RCC 7860 (cell line): ENCODE measurements around the gene GPR141.

Experiments used
- DNase-seq: peaks from one replicate; pipeline ENCODE4 v3.0.0-alpha.2; 2015; ENCODE audit warnings: low spot score
- FAIRE-seq: peaks from 2 replicates; lab custom pipeline; 2012; peaks lifted over from hg19 to GRCh38; lab: Jason Lieb, UNC

GPR141 gene

DNA sequence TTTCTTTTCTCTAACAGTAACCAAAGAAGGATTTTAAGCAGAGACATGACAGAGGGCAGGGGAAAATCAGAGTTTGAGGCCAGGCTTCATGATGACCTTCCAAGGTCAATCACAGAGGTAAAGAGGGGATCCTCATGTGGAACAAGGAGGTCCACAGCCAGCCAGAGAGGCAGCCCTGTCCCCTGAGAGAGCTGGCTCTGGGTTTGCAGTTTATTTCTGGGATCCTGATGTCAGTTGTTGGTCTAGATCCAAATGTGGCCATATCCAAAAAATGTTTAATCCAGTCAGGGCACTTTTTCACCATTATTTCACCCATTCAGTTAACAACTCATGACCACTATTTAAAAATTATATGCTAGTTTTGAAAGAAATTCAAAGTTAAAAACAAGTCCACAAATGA lies 45.6 kb downstream of the GPR141 start:
- DNase-seq (no peak), FAIRE-seq (no peak)

DNA sequence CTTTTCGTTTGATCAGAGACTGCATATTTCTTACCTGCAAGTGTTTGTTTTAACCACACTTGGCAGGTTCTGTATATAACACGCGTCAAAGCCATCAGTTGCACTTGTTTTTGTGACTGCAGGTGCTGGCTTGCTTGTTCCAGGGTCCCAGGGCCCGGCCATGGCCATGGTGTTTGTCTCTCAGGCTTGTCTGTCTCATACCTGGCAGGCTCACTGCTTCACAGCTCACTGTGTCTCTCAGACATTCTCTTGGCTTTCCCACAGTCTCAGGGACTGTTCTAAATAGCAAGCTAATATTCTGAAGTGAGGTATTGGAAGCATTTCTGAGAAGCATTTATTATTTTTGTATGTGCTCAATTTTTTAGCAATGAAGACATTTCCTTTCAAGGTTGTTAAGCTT lies 46.9 kb downstream of the GPR141 start:
- DNase-seq, result no peak
- FAIRE-seq, result no peak

DNA sequence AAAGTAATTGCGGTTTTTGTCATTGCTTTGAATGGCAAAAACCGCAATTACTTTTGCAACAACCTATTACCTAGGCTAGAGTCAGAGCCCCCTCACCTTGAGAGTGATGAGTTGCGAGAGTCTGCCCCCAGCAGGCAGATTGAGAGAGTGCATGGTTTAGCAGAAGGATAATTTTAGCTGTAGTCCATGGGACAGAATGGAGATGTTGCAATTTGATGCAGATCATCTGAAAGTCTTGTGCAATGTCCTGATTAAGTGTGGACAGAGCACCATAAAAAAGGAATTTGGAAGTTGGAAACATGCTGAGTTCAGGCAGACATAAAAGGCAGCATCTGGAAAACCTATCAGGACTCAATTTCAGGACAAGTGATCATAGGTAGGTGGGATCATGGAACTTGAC lies 48.7 kb downstream of the GPR141 start:
- no peak for FAIRE-seq
- no peak for DNase-seq

DNA sequence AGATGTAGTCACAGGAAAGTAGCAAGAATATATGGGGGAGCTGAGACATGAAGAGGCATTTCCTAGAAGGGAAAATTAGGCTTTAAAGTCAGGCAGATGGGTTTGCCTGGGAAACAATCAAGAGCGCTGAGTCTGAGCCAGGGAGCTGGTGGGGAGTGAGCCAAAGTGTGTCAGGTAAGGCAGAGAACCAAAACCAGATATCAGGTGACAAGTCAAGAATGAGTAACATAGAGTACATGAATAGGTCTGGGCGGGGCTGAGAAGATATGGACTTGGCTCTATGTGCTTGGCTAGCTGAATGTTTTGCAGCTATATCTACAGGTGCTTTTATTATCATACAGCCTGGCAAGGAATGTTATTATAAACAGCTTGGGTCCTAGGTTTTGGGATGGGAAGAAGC lies 49.3 kb downstream of the GPR141 start:
- no peak for FAIRE-seq
- no peak for DNase-seq

DNA sequence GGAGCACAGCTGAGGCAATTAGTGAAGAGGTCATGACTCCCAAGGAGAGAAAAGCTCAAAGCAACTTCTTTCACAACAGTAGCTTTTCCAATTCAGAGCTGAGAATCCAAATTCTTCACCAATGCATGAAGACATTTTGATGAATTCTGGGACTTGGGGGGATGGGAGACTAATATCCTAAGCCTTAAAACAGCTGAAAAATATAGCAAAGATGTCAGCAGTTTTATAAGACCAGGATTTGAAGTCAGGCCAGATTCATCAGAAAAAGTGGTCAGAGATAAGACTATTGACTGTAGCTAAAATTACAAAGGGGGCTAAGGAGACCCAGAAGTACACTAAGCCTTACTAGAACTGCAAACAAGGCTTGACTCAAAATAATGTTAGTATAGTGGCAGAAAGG lies 51.6 kb downstream of the GPR141 start:
- FAIRE-seq (no peak), DNase-seq (no peak)

DNA sequence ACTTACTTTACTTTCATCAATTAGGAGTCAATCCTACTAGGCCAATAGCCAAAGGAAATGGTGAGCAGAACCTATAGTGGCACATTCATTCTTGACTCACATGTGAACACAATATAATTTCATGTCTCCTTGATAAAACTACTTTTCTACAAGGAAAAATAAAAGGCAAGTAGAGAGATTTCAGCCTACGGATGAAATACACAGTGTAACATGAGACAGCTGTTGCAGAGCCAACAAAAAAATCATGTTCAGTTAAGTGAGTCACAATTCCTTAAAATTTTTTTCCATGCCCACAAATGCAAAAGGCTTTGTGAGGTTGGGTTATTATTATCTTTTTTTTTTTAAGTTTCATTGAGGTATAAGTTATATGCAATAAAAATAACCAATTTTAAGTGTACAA lies 54.8 kb downstream of the GPR141 start:
- FAIRE-seq (no peak), DNase-seq (no peak)

DNA sequence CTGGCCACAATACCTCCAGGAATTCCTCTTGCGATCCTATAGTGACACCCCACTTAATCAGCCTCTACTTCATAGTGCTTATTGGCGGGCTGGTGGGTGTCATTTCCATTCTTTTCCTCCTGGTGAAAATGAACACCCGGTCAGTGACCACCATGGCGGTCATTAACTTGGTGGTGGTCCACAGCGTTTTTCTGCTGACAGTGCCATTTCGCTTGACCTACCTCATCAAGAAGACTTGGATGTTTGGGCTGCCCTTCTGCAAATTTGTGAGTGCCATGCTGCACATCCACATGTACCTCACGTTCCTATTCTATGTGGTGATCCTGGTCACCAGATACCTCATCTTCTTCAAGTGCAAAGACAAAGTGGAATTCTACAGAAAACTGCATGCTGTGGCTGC lies 56.8 kb downstream of the GPR141 start:
- no peak for FAIRE-seq

DNA sequence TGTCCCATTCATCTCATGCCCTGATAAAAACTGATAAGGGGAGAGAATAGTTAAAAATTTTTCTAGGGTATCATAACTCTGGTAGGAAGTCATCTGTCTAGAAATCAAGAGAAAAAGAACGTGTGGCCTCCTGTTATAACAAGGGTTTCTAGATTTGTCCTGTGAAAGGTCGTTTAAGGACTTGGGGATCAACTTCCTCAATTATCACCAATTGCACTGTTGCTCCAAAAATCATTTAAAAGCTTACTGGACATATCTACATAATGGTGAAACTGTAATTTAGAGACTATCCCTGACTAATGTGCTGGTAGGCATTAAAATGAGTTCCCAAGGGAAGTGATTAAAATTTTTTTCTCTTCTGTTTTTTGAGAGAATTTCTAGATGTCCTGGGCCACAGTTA lies 58.2 kb downstream of the GPR141 start:
- DNase-seq (no peak), FAIRE-seq (no peak)

More for the DNA sequence above, 56.8 kb downstream of the GPR141 start:
- DNase-seq, result no peak

DNA sequence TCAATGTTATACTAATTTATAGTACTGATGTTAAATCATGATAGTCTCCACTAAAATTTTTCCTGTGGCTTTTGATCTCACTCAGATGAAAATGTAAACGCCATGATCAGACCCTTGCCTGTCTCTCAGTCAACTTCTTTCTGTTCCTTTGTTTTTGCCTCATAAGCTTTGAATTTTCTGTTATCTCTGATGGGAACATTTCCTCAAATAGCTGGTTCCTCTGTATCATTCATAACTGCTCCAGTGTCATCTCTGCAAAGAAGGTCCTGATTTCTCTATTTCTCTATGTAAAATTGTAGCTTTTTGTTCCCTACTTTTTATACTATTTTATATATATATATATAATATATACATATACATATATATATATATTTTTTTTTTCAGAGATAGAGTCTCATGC lies 67.5 kb downstream of the GPR141 start:
- FAIRE-seq, result no peak

DNA sequence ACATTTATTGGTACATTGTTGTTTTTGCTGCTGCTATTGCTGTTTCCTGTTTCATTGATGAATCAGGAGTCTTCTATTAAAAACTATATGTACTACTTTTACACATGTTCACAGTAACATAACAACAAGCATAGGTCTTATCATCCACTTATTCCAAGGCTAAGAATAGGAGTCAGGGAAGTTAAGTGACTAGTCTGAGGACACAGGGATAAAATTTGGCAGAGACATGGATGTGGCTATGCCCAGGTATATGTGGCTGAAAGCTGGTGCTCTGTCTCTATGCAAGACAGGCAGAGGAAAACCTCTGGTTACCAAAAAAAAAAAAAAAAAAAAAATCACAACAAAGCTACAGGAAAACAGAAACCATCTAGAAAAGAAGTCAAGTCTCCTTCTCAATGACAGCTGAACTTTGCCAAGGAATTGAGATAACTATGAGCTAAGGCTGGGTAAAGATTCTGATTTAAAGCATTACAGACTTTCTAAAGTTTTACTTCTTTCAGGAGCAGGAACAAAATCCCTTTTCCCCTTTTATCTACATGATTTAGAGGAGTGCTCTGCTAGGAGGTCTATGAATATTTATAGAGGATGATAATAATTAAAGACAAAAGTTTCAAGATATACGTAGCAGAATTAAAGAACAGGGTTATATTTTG lies 70.0 kb downstream of the GPR141 start:
- DNase-seq, result no peak
- no peak for FAIRE-seq

More for the DNA sequence above, 67.5 kb downstream of the GPR141 start:
- DNase-seq, result no peak

DNA sequence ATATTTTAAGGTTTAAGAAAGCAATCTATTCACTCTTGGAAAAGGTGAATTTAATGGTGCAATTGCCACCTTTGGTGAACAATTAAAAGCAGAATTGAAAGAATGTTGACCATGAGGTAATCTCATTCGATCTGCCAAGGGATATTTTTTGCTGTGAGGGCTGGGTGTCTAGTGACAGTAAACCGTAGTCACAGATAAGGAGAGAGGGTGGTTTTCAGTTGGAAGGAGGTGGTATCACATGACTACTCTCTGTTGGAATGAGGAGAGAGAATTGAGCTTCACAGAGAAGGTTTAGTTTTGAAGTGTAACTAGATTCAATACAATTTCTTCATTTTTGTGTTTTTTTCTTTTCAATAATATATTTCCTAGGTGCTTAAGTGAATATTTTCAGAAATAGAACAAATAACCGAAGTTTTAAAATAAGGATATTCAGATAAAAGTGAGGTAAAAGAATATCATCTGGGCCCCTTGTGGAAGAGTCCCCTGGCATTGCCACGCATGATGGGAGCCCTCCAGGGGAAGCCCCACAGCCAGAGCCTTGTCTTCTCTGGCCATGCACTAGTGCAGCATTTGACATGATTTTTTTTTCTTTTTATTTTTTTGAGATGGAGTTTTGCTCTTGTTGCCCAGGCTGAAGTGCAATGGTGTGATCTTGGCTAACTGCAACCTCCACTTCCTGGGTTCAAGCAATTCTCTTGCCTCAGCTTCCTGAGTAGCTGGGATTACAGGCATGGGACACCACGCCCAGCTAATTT lies 73.4 kb downstream of the GPR141 start:
- FAIRE-seq (no peak), DNase-seq (no peak)

DNA sequence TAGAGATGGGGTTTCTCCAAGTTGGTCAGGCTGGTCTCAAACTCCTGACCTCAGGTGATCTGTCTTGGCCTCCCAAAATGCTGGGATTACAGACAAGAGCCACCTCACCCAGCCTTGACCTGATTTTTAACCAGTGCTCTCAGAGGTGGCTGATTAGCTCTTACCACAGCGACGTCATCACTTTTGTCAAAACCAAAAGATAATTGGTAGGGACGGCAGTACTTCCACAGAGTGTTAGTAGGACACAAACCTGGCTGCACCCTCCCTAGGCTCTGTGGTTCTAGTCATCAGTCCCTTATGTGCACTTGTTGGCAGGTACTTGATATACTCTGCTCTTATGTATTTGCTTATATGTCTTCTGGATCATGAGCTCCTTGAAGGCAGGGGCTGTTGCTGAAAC lies 74.0 kb downstream of the GPR141 start:
- no peak for DNase-seq
- no peak for FAIRE-seq

DNA sequence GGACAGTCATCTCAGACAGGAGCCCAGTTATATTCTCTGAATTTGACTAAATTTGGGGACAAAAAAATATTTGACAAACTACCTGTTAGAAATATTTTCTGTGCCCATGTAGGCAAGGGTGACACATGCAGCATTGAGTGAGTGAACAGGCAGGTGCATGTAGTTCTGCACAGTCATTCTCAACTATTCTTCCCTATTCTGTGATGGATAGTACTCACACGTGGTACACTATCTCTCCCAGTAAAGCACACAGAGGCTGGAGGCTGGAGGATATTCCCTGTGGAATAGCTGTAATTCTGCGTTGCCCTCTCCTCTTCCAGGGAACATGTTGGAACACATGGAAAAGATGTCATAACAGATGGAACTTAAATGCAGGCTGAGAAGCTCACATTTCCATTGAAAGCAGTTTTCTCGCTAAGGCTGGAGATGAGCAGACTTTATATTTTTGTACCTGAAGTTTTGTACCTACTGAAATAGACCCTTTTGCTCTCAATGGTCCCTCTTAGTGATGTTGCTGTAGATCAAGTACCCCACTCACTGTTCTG lies 75.0 kb downstream of the GPR141 start:
- FAIRE-seq (no peak), DNase-seq (no peak)

DNA sequence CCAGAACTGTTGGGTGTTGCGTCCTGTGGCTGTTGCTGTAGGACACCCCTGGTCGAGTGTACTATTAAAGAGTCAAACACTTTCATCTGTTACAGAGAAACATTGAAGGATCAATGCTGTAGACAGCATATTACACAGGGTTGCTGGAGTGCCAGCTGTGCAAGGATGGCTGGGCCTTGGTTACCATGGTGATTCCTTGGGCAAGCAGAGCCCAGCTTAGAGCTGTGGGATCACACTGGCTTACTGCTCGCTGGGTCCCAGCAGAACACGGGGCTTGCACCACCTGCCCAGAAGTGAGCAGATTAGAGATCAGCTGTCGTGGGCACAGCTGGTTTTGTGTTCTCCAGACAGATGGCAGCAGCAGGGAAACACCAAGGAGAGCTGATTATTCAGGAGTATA lies 76.0 kb downstream of the GPR141 start:
- FAIRE-seq (no peak), DNase-seq (no peak)

DNA sequence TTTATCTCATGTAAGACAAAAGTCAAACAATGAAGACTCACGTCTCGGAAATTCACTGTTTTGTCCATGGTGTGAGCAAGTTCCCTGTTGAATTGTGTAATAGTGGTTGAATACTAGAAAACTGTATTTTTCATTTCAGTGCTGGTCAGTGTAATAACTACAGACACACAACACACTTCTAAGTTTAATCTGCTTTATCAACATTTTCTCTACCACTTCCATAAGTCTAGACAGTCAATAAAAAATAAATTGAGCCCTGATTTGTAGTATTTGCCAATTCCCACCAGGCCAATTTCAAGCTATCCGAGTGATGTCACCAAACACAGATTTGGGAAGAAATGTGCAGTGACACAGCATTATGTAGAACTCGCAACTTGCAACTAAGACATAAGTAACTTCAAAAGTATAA lies 81.9 kb downstream of the GPR141 start:
- FAIRE-seq (no peak), DNase-seq (no peak)

DNA sequence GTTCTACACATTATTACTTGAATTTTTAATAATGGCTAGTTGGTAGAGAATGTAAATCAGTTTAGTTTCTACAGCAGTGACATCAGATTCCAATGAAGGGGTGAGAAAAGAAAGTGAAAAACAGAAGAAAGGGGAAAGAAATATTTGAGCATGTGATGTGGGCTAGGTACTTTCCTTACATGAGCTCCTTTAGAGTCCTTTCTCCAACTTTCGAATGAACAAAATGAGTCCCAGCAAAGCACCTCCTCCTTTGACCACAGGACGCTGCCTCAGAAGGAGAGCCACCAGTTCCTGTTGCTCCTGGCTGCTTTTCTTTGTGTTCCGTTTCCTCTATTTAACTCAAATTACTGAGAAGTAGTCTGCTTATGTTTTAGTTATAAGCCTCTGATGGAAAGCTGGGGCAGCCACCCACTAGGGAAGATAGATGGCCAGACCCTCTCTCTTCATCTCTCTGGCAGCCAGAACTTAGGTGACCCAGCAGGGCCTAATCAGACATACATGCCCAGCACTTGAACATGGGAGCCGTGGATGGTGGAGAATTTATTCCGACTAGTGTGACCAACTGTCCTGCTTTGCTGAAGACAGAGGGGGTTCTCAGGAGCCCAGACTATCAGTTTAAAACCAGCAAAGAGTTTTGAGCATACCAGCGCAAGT lies 82.4 kb downstream of the GPR141 start:
- FAIRE-seq (no peak), DNase-seq (no peak)

DNA sequence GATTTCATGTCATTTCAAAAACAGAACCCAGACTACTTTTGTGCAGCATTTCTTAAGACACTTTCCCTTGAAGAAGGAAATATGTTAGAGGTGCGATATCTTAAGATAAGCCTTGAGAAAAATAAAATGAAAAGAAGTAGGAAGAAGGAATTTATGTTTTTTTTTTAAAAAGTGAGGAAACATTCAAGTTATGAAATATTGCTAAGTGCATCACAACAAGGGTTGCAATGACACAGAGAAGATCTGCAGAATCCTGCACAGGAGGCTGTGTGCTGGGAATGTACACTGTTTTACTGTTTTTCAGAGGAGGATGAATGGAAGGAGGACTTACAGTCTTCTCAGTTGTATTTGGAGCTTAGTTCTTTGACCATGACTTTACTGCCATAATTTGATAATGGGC lies 85.0 kb downstream of the GPR141 start:
- no peak for FAIRE-seq
- DNase-seq, result no peak

DNA sequence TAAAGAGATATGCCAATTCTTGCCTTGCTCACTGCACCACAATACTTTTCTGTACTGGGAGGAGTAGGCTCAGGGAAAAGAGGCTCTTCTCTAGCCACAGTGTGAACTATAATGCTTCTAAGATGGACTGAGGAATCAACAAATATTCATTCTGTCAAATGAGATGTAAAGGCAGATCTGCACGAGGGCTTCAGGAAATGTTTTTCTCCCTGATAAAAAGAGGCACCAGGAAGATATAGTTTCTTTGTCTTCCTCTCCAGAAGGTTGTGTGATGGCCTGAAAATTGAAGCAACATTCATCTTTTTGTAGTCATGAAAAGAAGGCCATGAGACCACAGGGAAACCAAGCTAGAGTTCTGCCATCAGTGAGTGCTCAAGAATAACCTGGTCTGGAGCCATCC lies 85.7 kb downstream of the GPR141 start:
- DNase-seq (no peak), FAIRE-seq (no peak)

DNA sequence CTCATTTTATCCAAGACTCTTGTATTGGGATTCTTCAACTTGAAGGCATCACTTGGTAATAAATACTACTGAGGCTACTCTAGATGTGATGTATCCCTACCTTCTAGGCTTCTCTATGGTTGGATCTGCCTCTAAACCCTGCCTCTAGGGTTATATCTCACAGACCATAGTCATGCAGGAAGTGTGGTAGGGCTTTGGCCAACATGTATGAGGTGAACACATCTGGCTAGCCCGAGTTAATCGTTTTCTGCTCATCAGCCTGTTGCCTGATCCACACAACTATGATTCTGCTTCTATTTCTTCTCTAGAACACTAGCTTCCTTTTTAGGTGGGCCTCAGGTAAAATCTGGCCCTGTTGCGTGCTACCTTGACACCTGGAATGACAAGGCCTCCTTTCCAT lies 86.2 kb downstream of the GPR141 start:
- FAIRE-seq, result no peak
- no peak for DNase-seq

DNA sequence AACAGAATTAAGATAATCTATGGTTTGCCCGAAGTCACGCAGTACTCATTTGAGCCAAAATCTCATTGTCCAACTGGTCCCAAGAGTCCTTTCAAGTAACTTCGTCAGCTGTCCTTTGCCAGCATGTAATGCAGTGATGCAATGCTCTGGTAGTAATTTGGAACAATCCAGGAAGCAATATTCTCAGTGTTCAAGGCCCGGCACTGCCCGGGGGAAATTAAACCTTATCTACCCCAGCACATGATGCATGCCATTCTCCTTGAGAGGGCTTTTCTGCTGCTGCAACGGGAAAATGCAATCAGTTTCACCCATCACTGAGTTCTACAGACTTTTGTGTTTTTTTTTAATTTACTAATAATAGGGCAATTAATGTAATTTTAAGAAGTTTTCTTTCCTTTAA lies 87.3 kb downstream of the GPR141 start:
- no peak for FAIRE-seq
- no peak for DNase-seq

DNA sequence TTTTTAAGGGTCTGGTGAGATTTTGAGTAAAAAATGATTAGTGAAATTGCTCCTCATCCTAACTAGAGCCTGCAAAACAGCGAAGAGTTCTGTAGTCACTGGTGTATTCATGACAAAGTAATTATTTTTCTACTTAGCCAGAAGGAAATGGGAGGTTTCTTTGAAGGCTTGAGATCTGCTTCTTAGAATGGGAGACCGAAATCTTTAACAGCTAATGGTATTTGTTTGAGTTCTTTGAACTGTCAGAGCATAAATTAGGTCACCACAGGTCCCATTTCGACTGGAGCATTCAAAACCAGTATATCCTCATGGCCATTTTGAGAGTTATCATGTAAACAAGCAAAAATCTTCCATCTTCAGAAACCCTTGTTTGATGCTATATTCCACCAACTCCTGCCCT lies 87.8 kb downstream of the GPR141 start:
- no peak for FAIRE-seq
- no peak for DNase-seq

DNA sequence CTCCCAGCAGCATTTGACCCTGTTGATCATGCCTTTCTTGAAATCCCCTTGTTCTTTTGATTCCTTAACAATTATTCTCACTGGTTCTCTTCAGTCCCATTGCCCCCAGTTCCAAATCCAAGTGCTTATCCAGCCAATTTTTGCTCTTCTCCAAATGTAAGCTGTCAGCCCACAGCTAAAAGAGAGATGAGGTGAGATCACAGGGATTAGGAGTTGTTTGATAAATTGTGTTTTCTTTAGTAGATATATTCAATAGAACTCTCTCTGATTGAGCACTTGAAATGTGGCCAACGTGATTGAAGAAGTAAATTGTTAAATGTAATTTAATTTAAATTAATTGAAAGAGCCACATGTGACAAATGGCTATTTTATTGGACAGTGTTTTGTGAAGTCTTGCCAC lies 88.2 kb downstream of the GPR141 start:
- DNase-seq (no peak), FAIRE-seq (no peak)
